K562 (cell line): ENCODE results near the gene MRRF.

Experiments
- BRD9 ChIP-seq: fragments of 450-650 bp; IDR thresholded peaks from 2 replicates; pipeline ENCODE4 v1.6.1; 2018; ENCODE audit warnings: low read depth; ENCODE audit not compliant: partially characterized antibody
- FOSL1 ChIP-seq: fragments of 200-800 bp; sonication (Bioruptor generic); conservative IDR thresholded peaks from 2 replicates; pipeline ENCODE4 v1.6.1; 2016; ENCODE audit warnings: missing genetic modification characterization, missing compliant biosample characterization
- GATA2 ChIP-seq: sonication (generic); formaldehyde crosslinking; IDR thresholded peaks from 2 replicates; pipeline ENCODE4 v1.4.0; 2020; ENCODE audit warnings: mild to moderate bottlenecking, missing genetic modification reagents
- MEF2A ChIP-seq: IDR thresholded peaks from 2 replicates; pipeline ENCODE4 v1.6.1; 2011; ENCODE audit warnings: low read depth, mild to moderate bottlenecking, low read length, moderate library complexity; ENCODE audit not compliant: control insufficient read depth
- RBM39 ChIP-seq: fragments of 200-400 bp; formaldehyde crosslinking; optimal IDR thresholded peaks from 2 replicates; pipeline ENCODE3; 2018; ENCODE audit warnings: low read depth, low read length
- SETDB1 ChIP-seq: IDR thresholded peaks from one replicate; pipeline ENCODE4 v1.6.1; 2012; ENCODE audit warnings: low read length, control low read depth, inconsistent platforms
- SREBF2 ChIP-seq: sonication (generic); formaldehyde crosslinking; IDR thresholded peaks from 2 replicates; pipeline ENCODE4 v1.4.0; 2020; ENCODE audit warnings: mild to moderate bottlenecking, missing genetic modification reagents
- ZFP36 ChIP-seq: fragments of 150-350 bp; IDR thresholded peaks from 2 replicates; pipeline ENCODE4 v1.6.1; 2018; ENCODE audit warnings: low read length, low read depth; ENCODE audit not compliant: partially characterized antibody
- ZNF197 ChIP-seq: fragments of 200-800 bp; sonication (Bioruptor generic); IDR thresholded peaks from 2 replicates; pipeline ENCODE4 v1.6.1; 2016; ENCODE audit warnings: low read depth, missing genetic modification characterization, missing compliant biosample characterization
- TF ChIP-seq, protein P1 (sequence below), 3 experiments: IDR thresholded peaks in 2 of 3; conservative IDR thresholded peaks in 1 of 3; 2 replicates each; pipeline ENCODE4 v1.5.1; 2011 to 2012; ENCODE audit warnings: low read length in 3 of 3, mild to moderate bottlenecking in 3 of 3, control low read depth in 2 of 3, improper control_type of control experiment in 1 of 3, inconsistent platforms in 1 of 3, low read depth in 1 of 3, mixed read lengths in 1 of 3, moderate library complexity in 1 of 3; ENCODE audit not compliant: insufficient read depth in 2 of 3

DNA sequence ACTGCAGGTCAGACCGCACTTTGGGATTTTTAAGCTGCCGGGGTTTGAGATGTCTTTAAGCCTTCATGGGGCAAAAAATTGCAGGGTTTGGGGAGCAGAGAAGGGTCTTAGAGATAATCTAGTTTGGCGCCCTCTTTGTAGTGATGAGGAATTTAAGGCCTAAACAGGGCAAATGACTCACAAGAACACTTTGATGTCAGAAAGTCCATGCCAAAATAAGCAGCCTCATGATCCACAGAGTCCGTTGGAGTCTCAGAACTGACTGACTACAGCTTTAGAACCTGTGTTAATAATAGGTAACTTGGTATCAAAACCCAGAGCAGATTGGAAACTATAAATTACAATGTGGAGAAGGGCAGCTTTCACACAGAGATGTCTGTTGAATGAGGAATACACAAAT, 70.2 kb downstream of the MRRF start:
- no peak for TF ChIP-seq GATA2 (CRISPR knock-in tag)
- no peak for TF ChIP-seq BRD9
- no peak for TF ChIP-seq SREBF2 (CRISPR knock-in tag)
- TF ChIP-seq, protein P1, sequence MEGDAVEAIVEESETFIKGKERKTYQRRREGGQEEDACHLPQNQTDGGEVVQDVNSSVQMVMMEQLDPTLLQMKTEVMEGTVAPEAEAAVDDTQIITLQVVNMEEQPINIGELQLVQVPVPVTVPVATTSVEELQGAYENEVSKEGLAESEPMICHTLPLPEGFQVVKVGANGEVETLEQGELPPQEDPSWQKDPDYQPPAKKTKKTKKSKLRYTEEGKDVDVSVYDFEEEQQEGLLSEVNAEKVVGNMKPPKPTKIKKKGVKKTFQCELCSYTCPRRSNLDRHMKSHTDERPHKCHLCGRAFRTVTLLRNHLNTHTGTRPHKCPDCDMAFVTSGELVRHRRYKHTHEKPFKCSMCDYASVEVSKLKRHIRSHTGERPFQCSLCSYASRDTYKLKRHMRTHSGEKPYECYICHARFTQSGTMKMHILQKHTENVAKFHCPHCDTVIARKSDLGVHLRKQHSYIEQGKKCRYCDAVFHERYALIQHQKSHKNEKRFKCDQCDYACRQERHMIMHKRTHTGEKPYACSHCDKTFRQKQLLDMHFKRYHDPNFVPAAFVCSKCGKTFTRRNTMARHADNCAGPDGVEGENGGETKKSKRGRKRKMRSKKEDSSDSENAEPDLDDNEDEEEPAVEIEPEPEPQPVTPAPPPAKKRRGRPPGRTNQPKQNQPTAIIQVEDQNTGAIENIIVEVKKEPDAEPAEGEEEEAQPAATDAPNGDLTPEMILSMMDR (IDR thresholded peaks at IDR 0.05 in 2 of 3, conservative IDR thresholded peaks at IDR 0.05 in 1 of 3; ENCODE audit: insufficient read depth in 2 of 3, low read depth in 1 of 3, low read length in 3 of 3), result no peak
- TF ChIP-seq MEF2A, result no peak; the same call in 1 of the 2 replicates
- TF ChIP-seq ZFP36, result no peak
- TF ChIP-seq RBM39, result no peak
- TF ChIP-seq ZNF197 (CRISPR knock-in tag), result no peak
- no peak for TF ChIP-seq FOSL1 (tag)
- no peak for TF ChIP-seq SETDB1
